Glomerular visceral epithelial cell (primary cell): Measurements from ENCODE around the gene USP22.
"Not testable (repeated sequence)": the region's sequence is repeated elsewhere in the genome, so short reads cannot be mapped to it uniquely, and the experiment has no call there.

Experiments
- DNase-seq: peaks from one replicate; pipeline ENCODE4 v3.0.0-alpha.2; 2016; ENCODE audit errors: extremely low spot score

USP22 gene

GRCh38 chr17:21042458-21043295 lies at the start of gene USP22:
USP22 (minus strand) TSS chr17:21043011; CDS start chr17:21042835, 176 bp downstream.
- DNase-seq, result peak; percentile 99

DNA sequence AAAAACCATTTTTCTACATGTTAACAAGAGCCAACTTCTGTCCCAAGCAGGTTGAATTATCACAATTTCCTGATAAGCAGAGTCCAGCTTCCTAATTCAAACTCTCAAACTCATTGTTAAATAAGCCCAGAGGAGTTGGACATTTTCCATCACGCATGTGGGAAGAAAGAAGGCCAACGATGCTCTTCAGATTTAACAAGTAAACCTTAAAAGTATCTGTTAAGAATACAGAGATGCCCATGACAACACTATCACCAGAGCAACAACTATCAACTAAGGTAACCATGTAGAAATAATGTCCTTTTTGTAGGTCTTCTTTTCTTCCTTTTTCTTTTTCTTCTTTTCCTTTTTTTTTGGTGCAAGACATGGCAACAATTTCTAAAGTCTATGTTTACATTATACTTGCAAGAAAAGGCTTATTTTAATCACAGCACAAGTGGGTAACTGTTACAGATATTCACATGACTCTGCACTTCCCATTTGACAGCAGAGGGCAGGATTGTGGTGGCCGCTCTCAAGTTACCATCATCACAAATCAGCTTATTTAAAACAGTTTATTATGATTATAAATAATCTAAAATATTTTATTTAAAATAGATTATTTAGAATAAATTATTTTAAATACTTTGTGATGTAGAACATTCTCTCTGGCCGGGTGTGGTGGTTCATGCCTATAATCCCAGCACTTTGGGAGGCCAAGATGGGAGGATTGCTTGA lies 48.2 kb upstream of the USP22 start:
- DNase-seq, result no peak

- no peak for DNase-seq
Measured at GRCh38 chr17:21089933-21090901, 47.4 kb upstream of the USP22 start.

GRCh38 chr17:21089145-21089544 lies 46.3 kb upstream of the USP22 start:
- DNase-seq, result peak; percentile 38

- DNase-seq, result no peak
Measured at GRCh38 chr17:21085707-21086106, 42.9 kb upstream of the USP22 start.

DNA sequence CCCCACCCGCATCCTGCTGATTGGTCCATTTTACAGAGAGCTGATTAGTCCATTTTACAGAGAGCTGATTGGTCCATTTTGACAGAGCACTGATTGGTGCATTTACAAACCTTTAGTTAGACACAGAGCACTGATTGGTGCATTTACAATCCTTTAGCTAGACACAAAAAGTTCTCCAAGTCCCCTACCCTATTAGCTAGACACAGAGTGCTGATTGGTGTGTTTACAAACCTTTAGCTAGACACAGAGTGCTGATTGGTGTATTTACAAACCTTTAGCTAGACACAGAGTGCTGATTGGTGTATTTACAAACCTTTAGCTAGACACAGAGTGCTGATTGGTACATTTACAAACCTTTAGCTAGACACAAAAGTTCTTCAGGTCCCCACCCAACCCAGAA lies 42.5 kb upstream of the USP22 start:
- DNase-seq, result not testable (repeated sequence)

GRCh38 chr17:21082001-21082436 lies 39.2 kb upstream of the USP22 start:
- no peak for DNase-seq

GRCh38 chr17:21079196-21079595 lies 36.4 kb upstream of the USP22 start:
- no peak for DNase-seq

GRCh38 chr17:21078016-21078780 lies 35.4 kb upstream of the USP22 start:
- DNase-seq, result no peak

GRCh38 chr17:21077281-21077680 lies 34.5 kb upstream of the USP22 start:
- no peak for DNase-seq

DNA sequence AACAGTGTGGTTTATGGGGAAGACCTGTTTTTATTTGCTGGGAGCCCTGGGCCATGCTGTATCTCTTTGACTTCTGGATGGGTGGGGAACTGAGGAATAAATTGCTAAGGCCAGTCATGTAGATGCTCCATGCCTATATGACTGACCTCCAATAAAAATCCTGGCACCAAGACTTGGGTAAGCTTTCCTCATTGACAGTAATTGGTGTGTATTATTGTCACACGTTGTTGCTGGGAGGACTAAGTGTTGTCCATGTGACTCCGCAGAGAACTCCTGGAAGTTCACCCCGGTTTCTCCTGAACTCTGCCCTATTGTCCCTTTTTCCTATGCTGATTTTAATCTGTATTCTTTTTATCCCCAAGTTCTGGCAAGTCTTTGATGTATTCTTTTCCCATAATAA lies 33.4 kb upstream of the USP22 start:
- no peak for DNase-seq

DNA sequence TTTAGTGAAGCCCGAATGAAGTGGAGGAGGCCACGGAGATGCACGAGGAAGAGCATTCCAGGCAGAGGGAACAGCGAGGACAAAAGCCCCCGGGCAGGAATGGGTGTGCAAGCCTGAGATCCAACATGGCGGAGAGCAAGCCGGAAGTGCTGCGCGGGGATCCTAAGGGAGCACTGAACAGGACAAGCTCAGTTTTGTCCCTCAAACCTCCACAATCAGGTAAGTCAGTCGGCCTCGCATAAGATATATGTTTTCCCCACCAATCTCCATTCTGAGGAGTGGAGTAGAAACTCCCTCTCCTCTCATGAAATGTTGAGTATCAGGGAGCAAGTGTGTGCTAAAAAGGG lies 32.9 kb upstream of the USP22 start:
- no peak for DNase-seq

DNA sequence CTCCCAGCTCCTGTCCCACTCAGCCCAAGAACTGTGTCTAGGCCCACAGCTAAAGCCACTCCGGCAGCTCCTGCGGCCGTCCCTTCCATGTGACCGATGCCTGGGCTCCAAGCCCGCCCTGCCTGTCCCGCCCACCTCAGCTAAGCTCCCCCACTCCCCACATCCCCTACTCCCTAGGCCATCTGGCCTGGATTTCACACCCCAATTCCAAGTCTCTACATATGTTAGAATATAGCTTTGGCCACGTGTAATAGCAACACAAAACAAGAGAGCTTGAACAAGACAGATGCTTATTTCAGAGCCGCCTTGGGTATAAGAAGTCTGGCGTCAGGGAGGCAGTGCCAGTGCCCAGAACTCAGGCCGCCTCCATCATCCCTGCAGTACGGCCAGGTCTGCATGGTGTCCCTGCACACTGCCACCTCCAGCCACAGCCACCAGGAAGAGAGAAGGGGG lies 30.0 kb upstream of the USP22 start:
- no peak for DNase-seq

- DNase-seq, result no peak
Measured at GRCh38 chr17:21066394-21066793, 23.6 kb upstream of the USP22 start.

- DNase-seq, result no peak
Measured at GRCh38 chr17:21061971-21062526, 19.2 kb upstream of the USP22 start.

DNA sequence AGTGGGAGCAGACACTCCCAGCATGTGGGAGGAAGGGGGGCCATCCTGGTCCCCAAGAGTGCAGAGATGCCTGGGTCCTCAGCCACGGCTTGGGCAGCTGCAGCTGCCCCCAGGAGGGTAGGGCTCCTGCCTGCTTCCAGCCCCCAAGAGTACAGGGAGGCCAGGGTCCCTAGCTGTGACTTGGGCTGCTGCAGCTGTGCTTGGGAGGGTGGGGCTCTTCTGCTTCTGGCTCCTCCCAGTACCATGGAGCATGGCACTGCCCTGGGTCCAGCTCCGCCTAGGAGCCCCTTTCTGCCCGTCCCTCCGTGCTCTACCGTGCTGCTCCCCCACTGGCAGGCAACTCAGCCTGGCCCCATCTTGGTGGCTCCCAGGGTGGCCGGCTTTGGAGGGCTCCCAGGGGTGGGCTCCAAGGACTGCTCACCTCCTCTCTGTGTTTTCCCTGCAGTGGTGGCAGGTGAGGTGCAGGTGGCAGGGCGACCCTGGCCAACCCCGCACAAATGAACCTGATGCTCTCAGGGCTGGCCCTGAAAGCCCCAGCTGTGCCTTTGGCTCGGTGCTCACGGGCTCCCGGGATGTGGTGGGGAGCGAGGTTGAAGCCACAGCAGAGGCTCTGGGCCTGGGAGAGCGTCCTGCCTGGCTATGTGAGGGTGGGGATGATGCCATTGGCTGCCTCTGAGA lies 18.5 kb upstream of the USP22 start:
- DNase-seq, result no peak

DNA sequence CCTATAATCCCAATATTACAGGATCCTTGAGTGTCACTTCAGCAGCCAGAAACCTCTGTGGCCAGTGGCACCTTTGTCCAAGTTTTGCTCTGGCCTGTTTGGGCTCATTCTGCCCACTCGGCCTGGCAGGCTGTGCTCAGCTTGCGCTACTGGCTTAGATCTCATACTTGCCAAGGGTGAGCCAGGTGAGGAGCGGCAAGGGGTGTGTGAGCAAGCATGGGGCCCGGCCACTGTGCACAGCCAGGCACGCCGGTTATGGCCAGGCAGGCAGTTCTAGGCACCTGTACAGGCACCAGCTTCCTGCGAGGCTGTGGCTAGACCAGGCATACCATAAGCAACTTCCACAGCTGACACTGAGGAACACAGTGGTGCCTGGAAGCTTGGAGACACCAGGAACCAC lies 16.9 kb upstream of the USP22 start:
- no peak for DNase-seq

DNA sequence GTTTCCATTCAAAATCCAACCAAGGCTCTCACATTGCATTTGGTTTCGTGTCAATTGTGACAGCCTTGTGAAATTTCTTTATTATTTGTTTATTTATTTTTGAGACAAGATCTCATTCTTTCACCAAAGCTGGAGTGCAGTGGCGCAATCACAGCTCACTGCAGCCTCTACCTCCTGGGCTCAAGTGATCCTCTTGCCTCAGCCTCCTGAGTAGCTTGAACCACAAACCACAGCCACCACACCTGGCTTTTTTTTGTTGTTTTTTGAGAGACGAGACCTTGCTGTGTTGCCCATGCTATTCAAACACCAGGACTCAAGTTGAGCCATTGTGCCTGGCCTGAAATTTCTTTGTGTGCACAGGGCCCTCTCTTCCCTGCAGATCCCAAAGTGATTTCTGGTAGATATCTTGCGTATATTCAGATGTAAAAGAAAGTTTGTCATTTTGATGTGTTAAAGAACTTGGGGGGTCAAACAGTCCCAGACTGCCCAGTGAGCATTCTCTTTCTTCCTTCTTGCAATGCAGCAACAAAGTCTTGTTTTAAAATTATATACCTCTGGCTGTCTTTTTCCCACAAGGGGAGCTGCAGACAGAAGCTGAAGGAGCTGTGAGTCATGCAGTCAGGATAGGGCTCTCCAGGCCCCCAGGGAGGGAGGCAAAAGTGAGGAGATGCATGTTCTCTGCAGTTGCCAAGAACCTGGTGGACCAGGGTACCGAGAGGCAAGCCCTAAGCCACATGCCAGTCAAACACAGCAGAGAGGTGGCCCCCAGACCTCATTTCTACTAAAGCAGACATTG lies 15.5 kb upstream of the USP22 start:
- DNase-seq, result peak; percentile 35

DNA sequence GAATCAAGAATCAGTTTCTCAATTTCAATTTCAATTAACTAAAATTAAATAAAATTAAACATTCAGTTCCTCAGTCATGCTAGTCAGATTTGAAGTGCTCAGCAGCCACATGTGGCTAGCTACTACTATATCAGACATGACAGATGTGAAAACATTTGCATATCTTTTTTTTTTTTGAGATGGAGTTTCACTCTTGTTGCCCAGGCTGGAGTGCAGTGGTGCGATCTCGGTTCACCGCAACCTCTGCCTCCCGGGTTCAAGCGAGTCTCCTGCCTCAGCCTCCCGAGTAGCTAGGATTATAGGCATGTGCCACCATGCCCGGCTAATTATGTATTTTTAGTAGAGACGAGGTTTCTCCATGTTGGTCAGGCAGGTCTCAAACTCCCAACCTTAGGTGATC lies 10.2 kb upstream of the USP22 start:
- DNase-seq, result not testable (repeated sequence)
